Stimulated activated CD4-positive, alpha-beta T cell treated with anti-CD3 and anti-CD28 coated beads, TNF-alpha, amount 100 ng/mL, for 4 hours (primary cell): Measurements from ENCODE around the gene GATC.
"Not testable (repeated sequence)": the region's sequence is repeated elsewhere in the genome, so short reads cannot be mapped to it uniquely, and the experiment has no call there.

Experiments
- DNase-seq, 3 experiments: peaks; one replicate each; pipeline ENCODE4 v3.0.0-alpha.2; 2020; ENCODE audit warnings: low read depth in 3 of 3

GATC gene

DNA sequence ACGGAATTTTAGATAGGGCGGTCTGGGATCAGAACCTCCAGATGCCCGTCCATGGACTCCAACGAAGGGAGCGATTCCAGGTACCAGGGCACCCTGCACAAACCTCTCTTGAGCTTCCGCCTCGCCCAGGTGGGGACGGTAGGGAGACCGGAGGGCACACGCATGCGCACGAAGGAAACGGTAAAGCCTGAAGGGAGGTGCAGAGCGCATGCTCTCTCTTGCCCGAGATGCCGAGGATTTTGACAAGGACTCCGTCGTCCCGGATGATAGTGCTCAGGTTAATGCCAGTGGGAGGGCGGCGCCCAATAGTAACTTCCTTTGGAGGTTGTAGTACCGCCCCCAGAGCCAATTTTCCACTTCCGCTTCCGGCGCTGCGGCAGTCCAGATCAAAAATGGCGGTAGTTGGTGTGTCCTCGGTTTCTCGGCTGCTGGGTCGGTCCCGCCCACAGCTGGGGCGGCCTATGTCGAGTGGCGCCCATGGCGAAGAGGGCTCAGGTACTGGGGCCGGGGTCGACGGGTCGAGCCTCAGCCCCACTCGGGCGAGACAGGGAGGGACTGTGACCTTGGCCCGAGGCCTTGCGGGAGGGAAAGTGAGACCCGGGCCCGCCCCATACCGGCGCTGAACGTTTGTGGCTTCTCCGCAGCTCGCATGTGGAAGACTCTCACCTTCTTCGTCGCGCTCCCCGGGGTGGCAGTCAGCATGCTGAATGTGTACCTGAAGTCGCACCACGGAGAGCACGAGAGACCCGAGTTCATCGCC lies 8.3 kb upstream of the GATC start, which contains the start of gene COX6A1:
TSS of gene COX6A1 (plus strand) at position 379 of the 760 bp plus-strand sequence. CDS start at position 393, 14 bp downstream.
- peak; percentile 91 to 97 (median 93) for DNase-seq

DNA sequence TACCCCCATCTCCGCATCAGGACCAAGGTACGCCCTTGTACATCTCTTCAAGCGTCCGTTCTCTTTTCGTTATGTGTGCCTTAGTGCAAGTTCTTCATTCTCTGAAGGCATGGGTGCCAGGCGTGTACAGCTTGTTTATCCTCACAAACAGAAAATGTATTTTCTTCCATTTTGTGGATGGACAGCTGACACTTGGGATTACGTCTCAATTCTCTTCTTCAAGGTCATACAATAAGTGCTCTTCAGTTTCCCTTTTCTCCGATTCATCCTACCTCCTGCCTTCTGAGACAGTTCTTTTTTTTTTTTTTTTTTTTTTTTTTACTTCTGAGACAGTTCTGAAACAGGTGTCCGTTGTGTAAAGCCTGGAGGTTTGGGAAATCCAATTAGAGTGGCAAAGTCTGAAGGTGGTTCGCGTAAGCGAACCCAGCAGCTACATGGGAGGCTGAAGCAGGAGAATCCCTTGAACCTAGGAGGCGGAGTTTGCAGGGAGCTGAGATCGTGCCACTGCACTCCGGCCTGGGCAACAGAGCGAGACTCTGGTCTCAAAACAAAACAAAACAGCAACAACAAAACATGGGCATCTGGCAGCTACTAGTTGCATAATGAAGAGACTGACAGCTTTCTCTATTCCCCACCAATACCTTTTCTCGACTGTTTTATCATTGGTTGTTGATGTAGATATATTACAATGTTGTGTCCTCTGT lies 7.6 kb upstream of the GATC start:
- no peak for DNase-seq

DNA sequence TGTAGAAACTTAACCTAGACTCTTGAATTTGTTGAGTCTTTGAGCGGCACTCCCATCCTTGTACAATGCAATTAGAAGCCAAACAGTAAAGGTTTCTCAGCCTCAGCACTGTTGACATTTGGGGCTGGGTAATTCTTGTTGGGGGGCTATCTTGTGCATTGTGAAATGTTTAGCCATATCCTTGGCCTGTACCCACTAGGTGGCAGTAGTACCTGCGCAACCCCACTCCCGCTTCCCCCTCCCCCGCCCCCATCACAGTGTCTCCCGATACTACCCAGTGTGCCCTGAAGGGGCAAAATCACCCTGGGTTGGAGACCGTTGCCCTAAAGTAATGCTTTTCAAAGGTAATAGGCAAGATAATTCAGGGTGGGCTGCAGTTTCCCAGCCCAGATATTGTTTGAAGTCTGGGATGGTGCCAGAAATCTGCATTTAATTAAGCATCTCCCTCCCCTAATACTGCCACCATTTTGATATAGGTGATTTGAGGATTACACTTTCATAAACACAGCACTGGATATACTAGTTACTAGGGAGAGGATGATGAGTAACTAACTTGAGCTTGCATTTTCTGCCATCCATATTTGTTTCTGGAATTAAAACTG lies 6.5 kb upstream of the GATC start:
- DNase-seq = peak; percentile 31 to 57 (median 55)

DNA sequence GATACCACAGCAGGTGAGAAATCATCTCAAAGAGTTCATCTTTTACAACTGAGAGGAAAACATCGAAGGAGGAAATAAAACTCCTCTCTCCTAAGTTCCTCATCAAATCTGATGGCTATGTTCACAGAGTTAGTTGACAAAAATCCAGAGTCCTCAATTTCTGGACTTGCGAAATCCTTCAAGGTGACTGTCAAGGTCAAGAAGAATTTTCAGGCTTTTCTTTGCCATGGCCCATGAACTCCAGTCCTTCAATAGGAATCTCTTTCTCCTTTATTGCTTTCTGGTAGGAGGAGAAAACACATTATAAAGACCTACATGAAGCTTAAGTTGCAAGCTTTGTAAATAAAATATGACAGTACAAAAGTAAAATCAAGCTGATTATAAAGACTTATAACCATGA lies 1.6 kb upstream of the GATC start:
- no peak for DNase-seq

DNA sequence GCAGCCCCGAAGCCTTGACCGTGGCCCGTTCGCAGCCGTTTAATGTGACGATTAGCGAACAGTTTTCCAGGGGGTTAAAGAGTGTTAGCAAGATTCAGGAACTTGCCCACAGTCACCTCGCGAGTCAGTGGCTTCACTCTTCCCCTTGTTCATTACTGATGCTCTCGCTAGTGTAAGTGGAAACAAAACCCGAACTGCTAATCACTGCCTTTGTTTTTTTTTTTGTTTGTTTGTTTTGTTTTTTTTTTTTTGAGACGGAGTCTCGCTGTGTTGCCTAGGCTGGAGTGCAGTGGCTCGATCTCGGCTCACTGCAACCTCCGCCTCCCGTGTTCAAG lies 567 bp downstream of the GATC start:
- not testable (repeated sequence) for DNase-seq

DNA sequence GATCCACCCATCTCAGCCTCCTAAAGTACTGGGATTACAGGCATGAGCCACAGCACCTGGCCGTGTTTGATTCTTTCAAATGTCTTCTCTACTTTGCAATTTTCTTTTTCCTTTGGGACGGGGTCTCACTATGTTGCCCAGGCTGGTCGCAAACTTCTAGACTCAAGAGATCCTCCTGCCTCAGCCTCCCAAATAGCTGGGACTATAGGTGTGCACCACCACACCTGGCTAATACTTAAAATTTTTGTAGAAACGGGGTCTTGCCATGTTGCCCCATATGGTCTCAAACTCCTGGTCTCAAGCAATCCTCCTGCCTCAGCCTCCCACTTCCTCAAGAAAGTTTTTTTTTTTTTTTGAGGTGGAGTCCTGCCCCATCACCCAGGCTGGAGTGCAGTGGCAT lies 1.7 kb downstream of the GATC start:
- no peak for DNase-seq

DNA sequence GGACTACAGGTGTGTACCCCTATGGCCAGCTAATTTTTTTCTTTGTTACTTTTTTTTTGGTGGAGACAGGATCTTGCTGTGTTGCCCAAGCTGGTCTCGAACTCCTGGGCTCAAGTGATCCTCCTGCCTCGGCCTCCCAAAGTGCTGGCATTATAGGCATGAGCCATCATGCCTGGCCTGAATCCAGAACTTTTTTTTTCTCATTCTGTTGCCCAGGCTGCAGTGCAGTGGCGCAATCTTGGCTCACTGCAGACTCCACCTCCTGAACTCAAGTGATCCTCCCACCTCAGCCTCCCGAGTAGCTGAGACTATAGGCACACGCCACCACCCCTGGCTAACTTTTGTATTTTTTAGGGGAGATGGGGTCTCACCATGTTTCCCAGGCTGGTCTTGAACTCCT lies 6.3 kb downstream of the GATC start:
- DNase-seq = not testable (repeated sequence)

DNA sequence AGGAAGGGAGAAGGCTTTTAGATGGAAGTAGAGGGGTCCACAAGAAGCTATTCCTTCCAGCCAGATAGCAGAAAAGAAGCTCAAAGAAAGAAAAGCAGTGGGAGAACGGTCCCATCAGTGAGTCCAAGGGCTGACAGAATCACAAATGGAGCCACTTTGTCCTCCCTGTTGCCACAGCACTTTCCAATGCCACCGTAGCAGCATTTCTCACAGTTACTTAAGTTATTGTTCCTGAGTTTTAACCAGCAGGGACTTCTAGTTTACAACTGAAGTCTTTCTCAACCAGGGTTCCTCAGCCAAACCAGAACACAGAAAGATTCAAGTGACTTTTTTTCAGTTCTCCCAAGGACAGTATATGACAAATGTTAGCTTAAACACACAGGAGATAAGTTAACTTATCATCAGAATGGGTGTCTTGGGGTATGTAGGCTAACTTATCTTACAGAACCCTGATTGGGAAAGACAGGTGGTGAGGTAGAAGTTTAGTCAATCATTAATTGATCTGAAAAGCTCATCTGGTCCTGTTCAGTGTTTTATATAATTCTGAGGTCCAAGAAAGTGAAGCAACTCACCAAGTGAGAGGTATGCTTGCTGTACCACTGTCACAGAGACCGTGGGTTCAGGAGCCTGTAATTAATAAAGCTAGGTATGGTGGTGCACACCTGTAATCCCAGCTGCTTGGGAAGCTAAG lies 7.0 kb downstream of the GATC start:
- no peak for DNase-seq

DNA sequence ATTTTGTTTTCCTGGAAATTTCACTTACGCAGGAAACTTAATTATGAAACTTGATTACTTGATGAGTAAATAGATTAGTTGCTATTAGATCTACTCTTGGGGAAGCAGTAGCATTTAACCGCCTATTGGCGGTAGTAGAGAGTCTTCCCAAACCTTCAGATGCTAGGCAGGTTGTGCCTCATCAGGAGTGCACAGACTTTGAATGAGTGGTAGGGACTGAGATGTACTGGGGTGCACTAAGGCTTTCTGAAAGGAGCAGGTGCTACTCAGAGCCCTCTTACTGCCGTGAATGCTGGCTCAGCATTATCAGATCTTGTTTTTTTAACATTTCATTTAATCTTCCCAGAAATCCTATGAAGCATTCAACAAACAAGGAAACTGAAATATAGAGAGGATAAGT lies 7.7 kb downstream of the GATC start:
- no peak for DNase-seq

DNA sequence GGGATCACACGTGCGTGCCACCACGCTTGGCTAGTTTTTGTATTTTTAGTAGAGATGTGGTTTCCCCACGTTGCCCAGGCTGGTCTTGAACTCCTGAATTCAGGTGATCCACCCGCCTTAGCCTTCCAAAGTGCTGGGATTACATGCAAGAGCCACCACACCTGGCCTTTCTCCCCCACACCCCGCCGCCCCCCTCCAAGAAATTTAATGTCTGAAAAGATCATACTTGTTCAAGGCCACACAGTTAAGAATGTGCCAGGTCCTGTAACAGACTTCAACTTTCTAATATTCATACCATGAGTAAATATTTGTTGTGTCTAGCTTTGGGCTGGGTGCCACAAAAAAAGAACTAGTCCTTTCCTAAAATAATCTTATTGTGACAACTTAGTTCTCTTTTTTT lies 9.1 kb downstream of the GATC start:
- DNase-seq = no peak

DNA sequence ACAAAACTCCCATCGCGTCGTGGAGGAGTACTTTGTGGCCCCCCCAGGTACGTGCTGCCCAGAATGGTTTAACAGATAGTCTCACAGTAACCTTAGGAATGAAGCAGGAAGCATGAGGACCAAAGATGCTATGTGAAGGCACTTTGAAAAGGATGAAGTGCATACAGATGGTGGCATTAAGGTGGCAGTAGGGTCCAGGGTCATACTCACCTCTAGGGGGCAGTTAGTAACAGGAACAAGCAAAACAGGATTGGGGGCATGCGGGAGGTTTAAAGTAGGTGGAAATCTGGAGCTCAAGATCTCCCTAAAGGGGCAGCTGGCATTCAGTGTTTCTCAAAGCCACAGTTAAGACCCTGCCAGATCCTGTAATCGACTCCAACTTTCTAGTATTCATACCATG lies 10.9 kb downstream of the GATC start:
- no peak for DNase-seq

DNA sequence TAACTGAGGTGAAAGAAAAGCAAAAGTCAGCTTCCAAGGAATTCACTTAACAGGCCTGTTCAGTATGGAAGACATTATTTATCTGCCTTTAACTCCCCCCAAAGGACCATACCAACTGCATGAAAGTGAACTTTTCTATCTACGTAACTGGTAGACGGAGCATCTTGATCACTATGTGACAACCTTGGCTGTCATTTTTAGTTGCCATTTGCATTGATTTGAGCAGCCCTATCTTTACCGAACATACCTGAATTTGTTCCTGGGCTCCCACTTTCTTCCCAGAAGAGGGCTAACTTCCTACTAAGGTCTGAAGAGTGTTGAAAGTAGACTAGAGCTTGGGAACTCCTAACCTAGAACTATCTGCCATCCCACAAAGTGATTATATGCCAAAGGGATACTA lies 13.9 kb downstream of the GATC start:
- DNase-seq = no peak

DNA sequence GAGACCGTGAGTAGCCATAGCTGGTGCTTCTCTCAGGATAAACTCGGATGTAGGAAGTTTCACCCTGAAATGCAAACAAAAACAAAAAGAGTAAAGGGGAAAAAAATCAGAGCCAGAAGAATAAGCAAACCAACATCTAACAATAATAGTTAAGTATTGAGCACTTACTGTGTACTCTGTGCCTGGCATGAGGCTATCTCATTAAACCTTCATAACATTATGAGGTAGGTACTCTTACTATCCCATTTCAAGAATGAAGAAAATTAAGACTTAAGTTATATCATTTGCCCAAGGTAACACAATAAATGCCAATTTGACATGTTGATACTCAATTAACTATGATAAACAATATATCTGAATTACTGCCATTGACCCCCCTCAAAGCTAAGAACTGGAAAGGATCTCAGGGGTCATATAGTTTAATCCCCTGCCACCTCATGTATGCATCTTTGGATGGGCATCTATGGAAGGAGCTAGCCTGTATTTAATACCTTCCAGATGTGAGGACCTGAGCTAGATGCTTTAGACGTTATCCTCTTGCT lies 15.9 kb downstream of the GATC start:
- no peak for DNase-seq

DNA sequence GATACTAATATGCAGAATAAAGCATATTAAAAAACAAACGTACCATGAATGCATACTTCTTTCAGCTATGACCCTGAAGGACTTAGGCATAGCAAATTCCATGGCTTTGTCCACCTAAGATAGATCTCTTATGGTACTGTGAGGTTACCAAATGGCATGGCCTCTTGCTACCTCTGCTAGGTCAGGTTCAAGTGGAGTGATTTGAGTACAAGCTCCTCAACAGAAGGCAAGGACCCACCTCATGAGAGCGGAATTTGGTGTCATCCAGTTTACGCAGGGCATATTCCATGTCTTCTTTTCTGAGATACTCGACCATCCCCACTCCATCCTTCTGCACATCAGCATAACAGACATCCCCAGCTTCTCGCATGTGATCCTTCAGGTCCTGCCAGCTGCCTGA lies 17.5 kb downstream of the GATC start:
- no peak for DNase-seq

DNA sequence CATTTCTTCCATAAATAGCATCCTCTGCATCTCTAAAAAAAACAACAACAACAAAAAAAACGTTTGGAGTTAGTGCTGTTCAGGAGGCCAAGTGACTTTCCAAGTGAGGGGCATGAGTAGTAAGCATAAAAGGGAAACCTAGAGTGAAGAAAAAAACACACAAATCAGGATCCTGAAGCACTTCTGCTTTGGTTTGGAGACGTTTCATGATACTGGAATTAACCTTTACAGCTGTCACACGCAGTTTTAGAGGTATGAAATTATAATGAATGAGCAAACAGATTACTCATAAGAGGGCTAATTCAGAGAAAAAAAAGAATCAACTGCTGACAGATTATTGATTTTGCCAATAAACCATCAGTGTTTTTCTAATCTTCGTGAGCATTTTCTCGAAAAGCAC lies 19.5 kb downstream of the GATC start:
- no peak for DNase-seq

DNA sequence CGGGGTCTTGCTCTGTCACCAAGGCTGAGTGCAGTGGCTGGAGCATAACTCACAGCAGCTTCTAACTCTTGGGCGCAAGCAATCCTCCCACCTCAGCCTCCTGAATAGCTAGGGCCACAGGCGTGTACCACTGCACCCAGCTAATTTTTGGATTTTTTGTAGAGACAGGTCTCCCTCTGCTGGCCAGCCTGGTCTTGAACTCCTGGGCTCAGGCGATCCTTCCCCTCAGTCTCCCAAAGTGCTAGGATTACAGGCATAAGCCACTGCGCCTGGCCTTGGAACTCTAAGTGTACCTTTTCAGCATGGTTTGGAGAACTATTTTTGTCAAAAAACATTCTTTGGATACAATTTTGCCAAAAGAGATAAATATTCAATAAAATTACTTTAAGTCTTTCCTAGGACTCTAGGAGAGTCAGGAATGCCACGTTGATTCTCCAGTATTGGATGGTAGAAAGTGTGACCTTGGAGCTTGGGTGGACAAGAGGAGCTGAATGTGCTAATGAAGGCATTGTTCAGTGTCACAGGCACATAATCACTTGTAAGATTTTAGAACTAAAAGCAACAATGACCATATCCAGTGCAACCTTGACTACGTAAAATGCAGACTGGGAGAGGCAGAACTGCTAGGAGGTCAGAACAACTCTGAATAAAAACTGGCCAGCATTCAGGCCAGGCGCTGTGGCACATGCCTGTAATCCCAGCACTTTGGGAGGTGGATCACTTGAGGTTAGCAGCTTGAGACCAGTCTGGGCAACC lies 20.5 kb downstream of the GATC start:
- peak in 1 of 3 experiments; percentile 15 for DNase-seq

DNA sequence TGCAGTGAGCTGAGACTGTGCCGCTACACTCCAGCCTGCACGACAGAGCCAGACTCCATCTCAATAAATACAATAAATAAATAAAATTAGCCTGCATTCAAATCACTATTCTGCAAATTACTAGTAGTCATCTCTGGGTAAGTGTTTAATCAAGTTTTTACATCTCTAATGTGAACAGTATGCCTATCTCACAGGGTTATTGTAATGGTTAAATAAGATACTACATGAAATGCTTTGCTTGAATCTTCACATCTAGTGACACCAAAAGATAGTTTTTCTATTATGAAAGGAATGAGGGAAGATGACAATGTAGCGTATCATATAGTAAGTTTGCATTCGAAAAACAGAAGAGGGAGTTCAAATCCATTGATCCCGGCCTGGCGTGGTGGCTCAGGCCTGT lies 21.2 kb downstream of the GATC start:
- no peak for DNase-seq

DNA sequence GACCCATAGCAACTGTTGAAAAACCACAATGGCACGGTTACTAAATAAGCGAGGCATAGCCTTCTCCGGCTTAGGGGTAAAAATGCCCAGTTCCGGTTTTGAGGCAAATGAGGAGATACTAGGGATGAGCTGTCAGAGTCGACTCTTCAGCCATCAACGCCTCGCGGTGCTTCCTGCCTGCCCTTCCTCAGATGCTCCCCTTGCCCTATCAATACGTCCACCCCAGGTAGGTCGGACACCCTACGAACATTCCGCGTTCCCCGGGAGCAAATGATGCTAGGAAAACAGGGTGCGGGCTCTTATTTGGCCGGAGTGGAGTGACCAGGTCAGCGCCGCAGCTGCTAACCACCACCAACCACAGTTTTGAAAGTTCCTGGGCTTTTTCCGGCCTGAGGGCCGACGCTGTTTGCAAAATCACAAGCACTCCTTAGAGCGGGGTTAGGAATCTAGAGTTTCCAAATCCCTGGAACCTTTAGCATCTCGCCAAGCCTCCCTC lies 22.1 kb downstream of the GATC start:
- DNase-seq = no peak

DNA sequence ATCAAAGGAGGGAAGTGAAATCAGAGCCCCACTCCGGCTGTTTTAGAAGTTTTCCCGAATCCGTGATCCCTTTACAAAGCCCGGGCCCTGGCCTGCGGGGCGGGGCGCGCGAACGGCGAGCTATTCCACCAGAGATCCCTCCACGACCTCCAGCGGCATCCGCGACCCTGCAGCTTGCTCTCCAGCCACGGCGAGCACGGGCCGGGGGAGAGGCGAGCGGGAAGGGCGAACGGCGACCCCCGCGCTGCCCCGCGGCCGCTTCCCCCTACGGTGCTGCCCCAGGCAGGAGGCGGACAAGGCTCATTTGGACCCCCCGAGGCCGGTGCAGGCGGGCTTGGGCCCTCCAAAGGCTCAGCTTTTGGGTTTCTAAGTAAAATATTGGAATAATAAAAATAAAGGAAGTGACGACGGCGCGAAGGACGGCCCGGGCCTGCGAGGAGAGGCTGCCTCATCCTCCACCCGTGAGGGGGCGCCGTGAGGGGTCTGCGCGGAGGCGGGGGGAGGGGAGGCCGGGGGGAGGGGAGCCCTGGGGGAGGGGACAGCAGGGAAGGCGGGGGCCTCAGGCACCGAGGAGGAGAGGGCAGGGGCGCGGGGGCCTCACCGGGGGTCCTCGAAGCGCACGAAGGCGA lies 22.7 kb downstream of the GATC start:
- DNase-seq = peak; percentile 12 to 46 (median 31)

DNA sequence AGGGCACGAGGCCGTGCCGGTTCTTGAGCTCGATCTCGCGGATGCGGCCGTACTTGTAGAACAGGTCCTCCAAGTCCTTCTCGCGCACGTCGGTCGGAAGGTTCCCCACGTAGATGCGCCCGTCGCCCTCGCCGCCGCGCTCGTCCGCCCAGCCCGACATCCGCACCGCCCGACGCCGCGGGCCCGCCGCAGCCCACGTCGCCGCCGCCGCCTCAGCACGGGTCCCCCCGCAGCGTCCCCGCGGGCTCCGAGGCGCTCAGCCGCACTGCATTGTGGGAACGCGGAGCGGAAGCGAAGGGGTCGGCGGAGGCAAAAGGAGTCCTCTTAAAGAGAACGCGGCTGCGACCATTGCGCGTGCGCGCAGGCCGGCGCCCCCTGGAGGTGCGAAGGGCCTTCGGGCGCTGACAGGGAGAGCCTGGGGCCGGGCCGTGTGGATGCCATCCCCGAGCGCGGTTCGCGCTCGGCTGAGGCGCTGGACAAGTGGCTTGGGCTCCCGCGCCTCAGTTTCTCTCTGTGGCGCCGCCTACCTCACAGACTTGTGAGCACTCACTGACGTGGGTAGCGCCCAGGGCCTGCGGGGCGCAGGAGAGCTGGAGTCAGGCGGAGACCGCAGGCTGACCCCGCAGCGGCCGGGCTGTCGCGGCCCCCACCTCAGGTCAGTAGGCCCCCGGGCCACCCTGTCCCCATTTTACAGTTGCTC lies 23.4 kb downstream of the GATC start, which contains the start of gene SRSF9:
TSS of gene SRSF9 (minus strand) at position 299 of the 700 bp plus-strand sequence. CDS start at position 160, 139 bp downstream.
- DNase-seq = peak; percentile 93 to 97 (median 96)
